DMS79 (cell line): Measurements from ENCODE around the gene NUDT9.
"Not testable (repeated sequence)": the region's sequence is repeated elsewhere in the genome, so short reads cannot be mapped to it uniquely, and the experiment has no call there.

Source experiments
- DNase-seq: peaks from one replicate; lab custom pipeline; 2025; lab: John Stamatoyannopoulos, UW

The NUDT9 gene

GRCh38 chr4:87409420-87409939, 12.9 kb upstream of the NUDT9 start:
- DNase-seq: no peak

- DNase-seq: no peak
These were observed 12.2 kb upstream of the NUDT9 start for GRCh38 chr4:87410157-87410556.

GRCh38 chr4:87410679-87411078, 11.7 kb upstream of the NUDT9 start:
- no peak for DNase-seq

- DNase-seq: no peak
These were observed 7.6 kb upstream of the NUDT9 start for GRCh38 chr4:87414816-87415215.

- no peak for DNase-seq
These were observed 5.4 kb upstream of the NUDT9 start for GRCh38 chr4:87416965-87417364.

- not testable (repeated sequence) for DNase-seq
These were observed 4.0 kb upstream of the NUDT9 start for GRCh38 chr4:87418410-87418809.

- DNase-seq: no peak
These were observed 2.7 kb upstream of the NUDT9 start for GRCh38 chr4:87419578-87420249.

- no peak for DNase-seq
These were observed 2.0 kb upstream of the NUDT9 start for GRCh38 chr4:87420276-87420830.

GRCh38 chr4:87423317-87424098, 1.1 kb downstream of the NUDT9 start:
- DNase-seq: peak; percentile 11

GRCh38 chr4:87424099-87424543, 1.7 kb downstream of the NUDT9 start:
- DNase-seq: not testable (repeated sequence)

GRCh38 chr4:87425711-87426110, 3.3 kb downstream of the NUDT9 start:
- DNase-seq: no peak

GRCh38 chr4:87426865-87427517, 4.6 kb downstream of the NUDT9 start:
- DNase-seq: no peak

- no peak for DNase-seq
These were observed 5.1 kb downstream of the NUDT9 start for GRCh38 chr4:87427518-87427868.

GRCh38 chr4:87428979-87429378, 6.6 kb downstream of the NUDT9 start:
- no peak for DNase-seq

GRCh38 chr4:87430038-87430437, 7.7 kb downstream of the NUDT9 start:
- no peak for DNase-seq

GRCh38 chr4:87433342-87433741, 11.0 kb downstream of the NUDT9 start:
- no peak for DNase-seq

GRCh38 chr4:87442889-87443288, 20.5 kb downstream of the NUDT9 start:
- DNase-seq: no peak

GRCh38 chr4:87444741-87445140, 22.4 kb downstream of the NUDT9 start:
- DNase-seq: no peak

- DNase-seq: no peak
These were observed 23.6 kb downstream of the NUDT9 start for GRCh38 chr4:87445964-87446363.

GRCh38 chr4:87446375-87446774, 24.0 kb downstream of the NUDT9 start:
- not testable (repeated sequence) for DNase-seq

GRCh38 chr4:87451537-87451936, 29.2 kb downstream of the NUDT9 start:
- no peak for DNase-seq

- DNase-seq: no peak
These were observed 36.5 kb downstream of the NUDT9 start for GRCh38 chr4:87458913-87459312.
